ENCODE data around the gene FAM170B.

DNA sequence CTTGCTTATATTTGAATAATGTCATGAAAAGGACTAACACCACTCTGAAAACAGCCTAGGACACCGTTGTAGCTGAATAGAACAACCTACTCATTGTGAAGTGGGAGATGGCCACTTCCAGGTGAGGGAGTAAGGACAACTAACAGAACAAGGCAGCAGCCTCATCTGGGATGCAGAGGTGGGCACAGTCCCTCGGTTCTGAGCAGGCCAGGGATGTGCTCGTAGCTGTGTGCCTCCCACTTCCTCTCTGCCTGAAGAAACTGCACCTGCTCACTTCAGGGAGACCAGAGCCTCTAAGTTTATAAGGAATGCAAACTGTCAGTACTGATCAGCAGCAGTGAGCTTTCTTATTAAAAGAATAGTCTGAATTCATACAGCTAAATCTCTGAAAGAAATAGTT lies 21.0 kb downstream of the FAM170B start:
- TF ChIP-seq, protein P1, sequence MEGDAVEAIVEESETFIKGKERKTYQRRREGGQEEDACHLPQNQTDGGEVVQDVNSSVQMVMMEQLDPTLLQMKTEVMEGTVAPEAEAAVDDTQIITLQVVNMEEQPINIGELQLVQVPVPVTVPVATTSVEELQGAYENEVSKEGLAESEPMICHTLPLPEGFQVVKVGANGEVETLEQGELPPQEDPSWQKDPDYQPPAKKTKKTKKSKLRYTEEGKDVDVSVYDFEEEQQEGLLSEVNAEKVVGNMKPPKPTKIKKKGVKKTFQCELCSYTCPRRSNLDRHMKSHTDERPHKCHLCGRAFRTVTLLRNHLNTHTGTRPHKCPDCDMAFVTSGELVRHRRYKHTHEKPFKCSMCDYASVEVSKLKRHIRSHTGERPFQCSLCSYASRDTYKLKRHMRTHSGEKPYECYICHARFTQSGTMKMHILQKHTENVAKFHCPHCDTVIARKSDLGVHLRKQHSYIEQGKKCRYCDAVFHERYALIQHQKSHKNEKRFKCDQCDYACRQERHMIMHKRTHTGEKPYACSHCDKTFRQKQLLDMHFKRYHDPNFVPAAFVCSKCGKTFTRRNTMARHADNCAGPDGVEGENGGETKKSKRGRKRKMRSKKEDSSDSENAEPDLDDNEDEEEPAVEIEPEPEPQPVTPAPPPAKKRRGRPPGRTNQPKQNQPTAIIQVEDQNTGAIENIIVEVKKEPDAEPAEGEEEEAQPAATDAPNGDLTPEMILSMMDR (conservative IDR thresholded peaks at IDR 0.05) = no peak
- no peak for TF ChIP-seq EZH2 (IDR thresholded peaks at IDR 0.05; ENCODE audit: low read depth)
